BJ (cell line): ENCODE data around the gene SEL1L3. TPM values are rescaled to one million over a fixed set of nuclear protein-coding genes. Genes with fewer than 3 reads are reported as not detected.

ENCODE experiments used
- CTCF ChIA-PET: fragments of 350-600 bp; formaldehyde crosslinking; extraction: SDS; loops from one replicate; lab custom pipeline; 2021; ENCODE audit warnings: antibody characterized with exemption, inconsistent platforms; lab: Yijun Ruan, JAX
- POLR2A ChIA-PET: fragments of 300-600 bp; sonication (Branson Sonifier 250); formaldehyde crosslinking; extraction: SDS; loops from one replicate; lab custom pipeline; 2021; ENCODE audit warnings: antibody characterized with exemption; lab: Charles Lee
- DNase-seq: peaks from one replicate; pipeline ENCODE4 v3.0.0-alpha.2; 2011; ENCODE audit warnings: low read depth
- H3K27me3 ChIP-seq: 2 replicates; pipeline ENCODE4 v1.6.0; 2011; ENCODE audit warnings: low read length; ENCODE audit not compliant: control insufficient read depth, insufficient read depth
- H3K36me3 ChIP-seq: 2 replicates; pipeline ENCODE4 v1.5.1; 2011; ENCODE audit warnings: low read length; ENCODE audit not compliant: control insufficient read depth, insufficient read depth
- H3K4me3 ChIP-seq: 2 replicates; pipeline ENCODE4 v1.5.1; 2011; ENCODE audit warnings: low read depth, mild to moderate bottlenecking, control low read depth, low read length
- CTCF ChIP-seq: IDR thresholded peaks from 2 replicates; pipeline ENCODE4 v1.5.1; 2011; ENCODE audit warnings: low read depth, mild to moderate bottlenecking, control low read depth, inconsistent platforms, low read length, moderate library complexity; ENCODE audit not compliant: insufficient read depth
- polyA plus RNA-seq: library from polyadenylated mRNA; depleted of rRNA; stranded (reverse); fragments of >200 nt; gene quantifications from 2 replicates; pipeline ENCODE4 v1.2.3, GENCODE V29; 2011

The SEL1L3 gene
- polyA plus RNA-seq, 1 experiment: 13.0 TPM

DNA sequence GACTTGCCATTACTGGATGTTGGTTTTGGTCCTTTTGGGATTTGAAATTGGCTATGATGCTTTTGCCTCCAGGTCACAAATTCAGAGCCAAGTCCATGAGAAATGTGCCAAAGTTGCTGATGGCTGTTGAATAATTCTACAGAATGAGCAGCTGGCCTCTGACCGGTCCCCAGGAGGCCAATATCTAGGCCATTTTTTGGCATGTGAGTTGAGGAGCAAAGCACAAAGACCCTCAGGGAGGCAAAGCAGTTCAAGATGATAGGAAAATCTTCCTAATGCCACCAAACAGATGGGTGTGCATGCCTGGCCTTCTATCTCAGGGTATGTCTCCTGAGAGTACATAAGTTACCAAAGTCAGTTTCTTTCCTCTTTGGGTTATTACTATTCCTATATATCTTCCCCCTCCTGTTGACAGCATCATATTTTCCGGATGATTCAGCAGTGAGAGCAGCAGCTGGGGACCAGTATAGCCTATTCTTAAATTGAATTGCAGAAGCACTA is 44.4 kb downstream of the SEL1L3 start:
- ChIA-PET CTCF (interaction anchor here (1.5 kb wide), 1 partner anchor 51 kb away, joined by 4 read pairs; no protein-coding TSS in a partner anchor), POLR2A (no interaction called here)
- no peak for DNase-seq
- Histone ChIP-seq H3K36me3 (no peaks in the 10 kb centered on the region), H3K4me3 (no peak overlapping the region), H3K27me3 (no peaks in the 10 kb centered on the region)
- no peak for TF ChIP-seq CTCF

GRCh38 chr4:25817059-25817681 is 45.6 kb downstream of the SEL1L3 start:
- H3K4me3 ChIP-seq: no peak overlapping the region
- H3K36me3 ChIP-seq: no peaks in the 10 kb centered on the region
- H3K27me3 ChIP-seq: no peaks in the 10 kb centered on the region
- TF ChIP-seq CTCF: no peak
- CTCF ChIA-PET: interaction anchor here (0.6 to 1.6 kb wide), 2 partner anchors 25 to 376 kb away, joined by 3 to 5 read pairs; no protein-coding TSS in a partner anchor
- POLR2A ChIA-PET: no interaction called here
- no peak for DNase-seq

GRCh38 chr4:25816591-25817058 is 46.2 kb downstream of the SEL1L3 start:
- ChIA-PET CTCF (interaction anchor here (1.6 kb wide), 1 partner anchor 24 kb away, joined by 5 read pairs; no protein-coding TSS in a partner anchor), POLR2A (no interaction called here)
- Histone ChIP-seq H3K4me3 (no peak overlapping the region), H3K36me3 (no peaks in the 10 kb centered on the region), H3K27me3 (no peaks in the 10 kb centered on the region)
- no peak for DNase-seq
- no peak for TF ChIP-seq CTCF

GRCh38 chr4:25815586-25815985 is 47.2 kb downstream of the SEL1L3 start:
- DNase-seq: no peak

More at GRCh38 chr4:25815586-25815985, 47.2 kb downstream of the SEL1L3 start:
- no peaks in the 10 kb centered on the region for H3K27me3 ChIP-seq
- H3K4me3 ChIP-seq: no peak overlapping the region
- ChIA-PET POLR2A (no interaction called here), CTCF (interaction anchor here (1.3 kb wide), 1 partner anchor 9 kb away, joined by 3 read pairs; no protein-coding TSS in a partner anchor)
- no peak for TF ChIP-seq CTCF
- H3K36me3 ChIP-seq: no peaks in the 10 kb centered on the region
